C4-2B (cell line): ENCODE measurements around the gene CDH23.

Experiments used
- CTCF ChIP-seq: fragments of 450-650 bp; conservative IDR thresholded peaks from 2 replicates; pipeline ENCODE4 v1.5.1; 2017; ENCODE audit warnings: mild to moderate bottlenecking
- ZFX ChIP-seq: fragments of 450-650 bp; IDR thresholded peaks from 2 replicates; pipeline ENCODE4 v1.6.1; 2017

DNA sequence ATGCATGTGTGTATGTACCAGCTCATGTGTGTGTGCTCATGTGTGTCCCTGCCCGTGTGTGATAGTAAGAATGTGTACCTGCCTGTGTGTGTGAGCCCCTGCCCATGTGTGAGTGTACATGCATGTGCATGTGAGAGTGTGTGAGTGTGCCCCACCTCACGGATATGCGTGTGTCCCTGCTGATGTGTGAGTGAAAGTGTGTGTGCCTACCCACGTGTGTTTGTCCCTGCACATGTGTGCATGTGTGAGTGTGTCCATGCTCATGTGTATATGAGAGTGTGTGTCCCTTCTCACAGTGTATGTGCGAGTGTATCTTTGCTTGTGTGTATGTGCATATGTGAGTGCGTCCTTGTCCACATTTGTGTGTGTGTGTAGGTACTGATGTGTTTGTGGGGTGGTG lies 69.6 kb downstream of the CDH23 start:
- TF ChIP-seq CTCF, result no peak
- TF ChIP-seq ZFX, result no peak
